ENCODE measurements around the gene NEK4.
"Not testable (repeated sequence)": the region's sequence is repeated elsewhere in the genome, so short reads cannot be mapped to it uniquely, and the experiment has no call there.

NEK4 gene

GRCh38 chr3:52743721-52744120 lies 27.0 kb downstream of the NEK4 start:
- Histone ChIP-seq H3K9ac (ENCODE audit: insufficient read length, low read depth) (no peak overlapping the region), H3K9me3 (ENCODE audit: insufficient read depth, low read length) (no peaks in the 10 kb centered on the region), H3K4me1 (ENCODE audit: insufficient read depth, insufficient read length) (no peaks in the 10 kb centered on the region), H3K4me3 (ENCODE audit: insufficient read length, low read depth) (no peak overlapping the region), H3K27me3 (ENCODE audit: insufficient read depth, insufficient read length) (no peaks in the 10 kb centered on the region), H3K36me3 (ENCODE audit: insufficient read depth, insufficient read length, low read length) (peaks cover 87% of the 10 kb centered on the region)
- TF ChIP-seq SUZ12 (IDR thresholded peaks at IDR 0.05; ENCODE audit: extremely low read depth, insufficient read depth, insufficient read length): no peak
- TF ChIP-seq ZNF274 (IDR thresholded peaks at IDR 0.05; ENCODE audit: low read depth, low read length): no peak
- DNase-seq (ENCODE audit: low read depth, low spot score): no peak

GRCh38 chr3:52743152-52743551 lies 27.6 kb downstream of the NEK4 start:
- TF ChIP-seq SUZ12 (IDR thresholded peaks at IDR 0.05; ENCODE audit: extremely low read depth, insufficient read depth, insufficient read length) (no peak), YY1 (IDR thresholded peaks at IDR 0.05; ENCODE audit: insufficient read depth, insufficient read length) (no peak), ZNF274 (IDR thresholded peaks at IDR 0.05; ENCODE audit: low read depth, low read length) (no peak)
- Histone ChIP-seq H3K9ac (ENCODE audit: insufficient read length, low read depth) (no peak overlapping the region), H3K4me3 (ENCODE audit: insufficient read length, low read depth) (no peak overlapping the region), H3K9me3 (ENCODE audit: insufficient read depth, low read length) (no peaks in the 10 kb centered on the region), H3K4me1 (ENCODE audit: insufficient read depth, insufficient read length) (no peaks in the 10 kb centered on the region), H3K36me3 (ENCODE audit: insufficient read depth, insufficient read length, low read length) (peaks cover 86% of the 10 kb centered on the region), H3K27me3 (ENCODE audit: insufficient read depth, insufficient read length) (no peaks in the 10 kb centered on the region)
- DNase-seq (ENCODE audit: low read depth, low spot score): no peak

- Histone ChIP-seq H3K9ac (ENCODE audit: insufficient read length, low read depth) (no peak overlapping the region), H3K9me3 (ENCODE audit: insufficient read depth, low read length) (no peaks in the 10 kb centered on the region), H3K36me3 (ENCODE audit: insufficient read depth, insufficient read length, low read length) (peaks cover 87% of the 10 kb centered on the region), H3K4me3 (ENCODE audit: insufficient read length, low read depth) (no peak overlapping the region), H3K27me3 (ENCODE audit: insufficient read depth, insufficient read length) (no peaks in the 10 kb centered on the region), H3K4me1 (ENCODE audit: insufficient read depth, insufficient read length) (no peaks in the 10 kb centered on the region)
- peak; percentile 15 for DNase-seq (ENCODE audit: low read depth, low spot score)
- TF ChIP-seq ZNF274 (IDR thresholded peaks at IDR 0.05; ENCODE audit: low read depth, low read length) (no peak), YY1 (IDR thresholded peaks at IDR 0.05; ENCODE audit: insufficient read depth, insufficient read length) (no peak), SUZ12 (IDR thresholded peaks at IDR 0.05; ENCODE audit: extremely low read depth, insufficient read depth, insufficient read length) (no peak)
Measured at GRCh38 chr3:52742418-52743041, 28.2 kb downstream of the NEK4 start.

GRCh38 chr3:52739730-52740129 lies 31.0 kb downstream of the NEK4 start:
- peaks cover 88% of the 10 kb centered on the region for H3K36me3 ChIP-seq (ENCODE audit: insufficient read depth, insufficient read length, low read length)
- no peak for DNase-seq (ENCODE audit: low read depth, low spot score)

GRCh38 chr3:52733256-52733891 lies 37.4 kb downstream of the NEK4 start:
- DNase-seq (ENCODE audit: low read depth, low spot score): no peak
- H3K4me1 ChIP-seq (ENCODE audit: insufficient read depth, insufficient read length): no peaks in the 10 kb centered on the region
- H3K9me3 ChIP-seq (ENCODE audit: insufficient read depth, low read length): peaks cover 38% of the 10 kb centered on the region
- no peaks in the 10 kb centered on the region for H3K27me3 ChIP-seq (ENCODE audit: insufficient read depth, insufficient read length)
- H3K4me3 ChIP-seq (ENCODE audit: insufficient read length, low read depth): no peak overlapping the region
- no peak overlapping the region for H3K9ac ChIP-seq (ENCODE audit: insufficient read length, low read depth)
- H3K36me3 ChIP-seq (ENCODE audit: insufficient read depth, insufficient read length, low read length): peaks cover 74% of the 10 kb centered on the region
- TF ChIP-seq SUZ12 (IDR thresholded peaks at IDR 0.05; ENCODE audit: extremely low read depth, insufficient read depth, insufficient read length) (no peak), ZNF274 (IDR thresholded peaks at IDR 0.05; ENCODE audit: low read depth, low read length) (peak; percentile 54), YY1 (IDR thresholded peaks at IDR 0.05; ENCODE audit: insufficient read depth, insufficient read length) (no peak)

More at GRCh38 chr3:52739730-52740129, 31.0 kb downstream of the NEK4 start:
- peaks cover 9% of the 10 kb centered on the region; the same call in 1 of the 2 replicates for H3K9me3 ChIP-seq (ENCODE audit: insufficient read depth, low read length)
- no peak overlapping the region for H3K4me3 ChIP-seq (ENCODE audit: insufficient read length, low read depth)
- no peaks in the 10 kb centered on the region for H3K27me3 ChIP-seq (ENCODE audit: insufficient read depth, insufficient read length)
- no peaks in the 10 kb centered on the region for H3K4me1 ChIP-seq (ENCODE audit: insufficient read depth, insufficient read length)
- no peak overlapping the region for H3K9ac ChIP-seq (ENCODE audit: insufficient read length, low read depth)
- TF ChIP-seq ZNF274 (IDR thresholded peaks at IDR 0.05; ENCODE audit: low read depth, low read length): no peak
- TF ChIP-seq YY1 (IDR thresholded peaks at IDR 0.05; ENCODE audit: insufficient read depth, insufficient read length): no peak
- no peak for TF ChIP-seq SUZ12 (IDR thresholded peaks at IDR 0.05; ENCODE audit: extremely low read depth, insufficient read depth, insufficient read length)

- DNase-seq (ENCODE audit: low read depth, low spot score): no peak
- peaks cover 38% of the 10 kb centered on the region for H3K9me3 ChIP-seq (ENCODE audit: insufficient read depth, low read length)
- no peak for TF ChIP-seq YY1 (IDR thresholded peaks at IDR 0.05; ENCODE audit: insufficient read depth, insufficient read length)
- TF ChIP-seq ZNF274 (IDR thresholded peaks at IDR 0.05; ENCODE audit: low read depth, low read length): no peak
- no peak for TF ChIP-seq SUZ12 (IDR thresholded peaks at IDR 0.05; ENCODE audit: extremely low read depth, insufficient read depth, insufficient read length)
- no peak overlapping the region for H3K4me3 ChIP-seq (ENCODE audit: insufficient read length, low read depth)
- H3K9ac ChIP-seq (ENCODE audit: insufficient read length, low read depth): no peak overlapping the region
- no peaks in the 10 kb centered on the region for H3K27me3 ChIP-seq (ENCODE audit: insufficient read depth, insufficient read length)
- H3K36me3 ChIP-seq (ENCODE audit: insufficient read depth, insufficient read length, low read length): peaks cover 60% of the 10 kb centered on the region
- H3K4me1 ChIP-seq (ENCODE audit: insufficient read depth, insufficient read length): no peaks in the 10 kb centered on the region
Measured at GRCh38 chr3:52731590-52731989, 39.1 kb downstream of the NEK4 start.

- peaks cover 51% of the 10 kb centered on the region for H3K36me3 ChIP-seq (ENCODE audit: insufficient read depth, insufficient read length, low read length)
- H3K9ac ChIP-seq (ENCODE audit: insufficient read length, low read depth): no peak overlapping the region
- H3K27me3 ChIP-seq (ENCODE audit: insufficient read depth, insufficient read length): no peaks in the 10 kb centered on the region
- no peak for TF ChIP-seq YY1 (IDR thresholded peaks at IDR 0.05; ENCODE audit: insufficient read depth, insufficient read length)
- no peak for TF ChIP-seq ZNF274 (IDR thresholded peaks at IDR 0.05; ENCODE audit: low read depth, low read length)
- no peak for TF ChIP-seq SUZ12 (IDR thresholded peaks at IDR 0.05; ENCODE audit: extremely low read depth, insufficient read depth, insufficient read length)
- H3K9me3 ChIP-seq (ENCODE audit: insufficient read depth, low read length): peaks cover 37% of the 10 kb centered on the region
- H3K4me1 ChIP-seq (ENCODE audit: insufficient read depth, insufficient read length): no peaks in the 10 kb centered on the region
- DNase-seq (ENCODE audit: low read depth, low spot score): no peak
- H3K4me3 ChIP-seq (ENCODE audit: insufficient read length, low read depth): no peak overlapping the region
Measured at GRCh38 chr3:52730681-52731080, 40.1 kb downstream of the NEK4 start.

- H3K9ac ChIP-seq (ENCODE audit: insufficient read length, low read depth); H3K27me3 ChIP-seq (ENCODE audit: insufficient read depth, insufficient read length); H3K4me1 ChIP-seq (ENCODE audit: insufficient read depth, insufficient read length); H3K4me3 ChIP-seq (ENCODE audit: insufficient read length, low read depth); DNase-seq (ENCODE audit: low read depth, low spot score): not testable (repeated sequence)
- peaks cover 38% of the 10 kb centered on the region for H3K36me3 ChIP-seq (ENCODE audit: insufficient read depth, insufficient read length, low read length)
- peaks cover 23% of the 10 kb centered on the region for H3K9me3 ChIP-seq (ENCODE audit: insufficient read depth, low read length)
Measured at GRCh38 chr3:52728753-52729152, 42.0 kb downstream of the NEK4 start.
